ENCODE measurements around the gene CEP57L1. TPM values are rescaled to one million over a fixed set of nuclear protein-coding genes. Genes with fewer than 3 reads are reported as not detected.
"Not testable (repeated sequence)": the region's sequence is repeated elsewhere in the genome, so short reads cannot be mapped to it uniquely, and the experiment has no call there.

CEP57L1 gene
- total RNA-seq, 2 experiments from 2014 or later, result 23.0 to 27.8 TPM

DNA sequence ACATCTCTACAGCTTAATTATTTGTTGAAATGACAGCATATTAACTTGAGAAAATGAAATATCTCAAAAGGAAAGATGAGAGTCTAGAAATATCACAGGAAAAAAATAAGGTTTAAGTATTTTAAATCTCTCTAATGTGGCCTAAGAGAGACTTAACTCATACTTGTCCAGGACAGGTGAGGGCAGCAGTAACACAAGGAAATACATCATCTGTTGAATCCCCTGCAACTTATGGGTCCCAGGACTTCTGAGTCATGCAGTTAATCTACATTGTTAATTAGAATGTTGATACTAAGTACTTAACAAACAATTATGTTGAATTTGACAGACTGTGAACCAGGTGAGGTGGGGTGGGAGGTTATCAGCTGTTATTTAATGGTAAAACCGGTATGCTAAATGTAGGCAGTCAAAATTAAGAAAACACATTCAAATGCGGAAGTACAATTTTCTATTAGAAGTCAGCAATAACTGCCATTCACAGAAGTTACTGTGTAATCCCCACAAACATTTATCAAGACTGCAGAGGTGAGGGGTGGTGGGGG, 87.9 kb downstream of the CEP57L1 start:
- Mint-ChIP-seq H3K27ac (no peak overlapping the region), H3K9me3 (no peaks in the 10 kb centered on the region), H3K4me1 (ENCODE audit: low read depth) (peaks cover 2% of the 10 kb centered on the region), H3K36me3 (no peaks in the 10 kb centered on the region), H3K27me3 (peaks cover 26% of the 10 kb centered on the region), H3K4me3 (no peak overlapping the region)
- POLR2A ChIA-PET, result no interaction called here
- intact Hi-C loops (cut with micrococcal nuclease), result loop anchor here (10.0 kb wide), 2 partner anchors 512 to 852 kb away; partner anchors contain the start of genes AK9 and FIG4
- no peak for DNase-seq
- CTCF ChIA-PET, result interaction anchor here (0.7 to 1.9 kb wide), 3 partner anchors 129 to 200 kb away, joined by 3 to 11 read pairs (median 7); no protein-coding TSS in a partner anchor

DNA sequence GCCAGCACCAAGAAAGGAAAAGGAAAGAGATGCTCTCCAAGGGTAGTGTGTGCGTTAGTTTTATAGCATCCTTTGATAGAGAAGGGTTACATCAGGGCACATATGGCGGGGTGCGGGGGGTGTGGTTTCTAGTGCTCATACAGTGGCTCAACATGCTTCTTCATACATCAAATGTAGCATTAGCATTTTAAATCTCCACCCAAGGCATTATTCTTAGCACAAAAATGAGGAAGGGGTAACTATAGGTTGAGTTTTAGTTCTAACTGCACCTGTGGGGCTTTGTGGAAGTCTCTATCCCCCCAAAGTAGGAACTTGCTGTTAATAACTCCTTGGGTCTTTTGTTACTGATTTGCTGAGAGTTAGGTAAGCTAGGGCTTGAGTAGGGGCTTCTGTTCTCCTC, 89.3 kb downstream of the CEP57L1 start:
- H3K4me3 Mint-ChIP-seq, result no peak overlapping the region
- ChIA-PET CTCF (interaction anchor here (0.6 to 1.2 kb wide), 2 partner anchors 198 to 199 kb away, joined by 3 to 11 read pairs; partner anchors contain the start of gene CD164), POLR2A (no interaction called here)
- intact Hi-C loops (cut with micrococcal nuclease), result loop anchor here (5.0 to 10.0 kb wide), 4 partner anchors 258 to 850 kb away; partner anchors contain the start of genes AK9, FIG4, MICAL1 and PPIL6
- peaks cover 2% of the 10 kb centered on the region for H3K4me1 Mint-ChIP-seq (ENCODE audit: low read depth)
- H3K27me3 Mint-ChIP-seq, result peaks cover 21% of the 10 kb centered on the region
- DNase-seq, result no peak
- H3K36me3 Mint-ChIP-seq, result no peaks in the 10 kb centered on the region
- H3K27ac Mint-ChIP-seq, result no peak overlapping the region
- no peaks in the 10 kb centered on the region for H3K9me3 Mint-ChIP-seq

DNA sequence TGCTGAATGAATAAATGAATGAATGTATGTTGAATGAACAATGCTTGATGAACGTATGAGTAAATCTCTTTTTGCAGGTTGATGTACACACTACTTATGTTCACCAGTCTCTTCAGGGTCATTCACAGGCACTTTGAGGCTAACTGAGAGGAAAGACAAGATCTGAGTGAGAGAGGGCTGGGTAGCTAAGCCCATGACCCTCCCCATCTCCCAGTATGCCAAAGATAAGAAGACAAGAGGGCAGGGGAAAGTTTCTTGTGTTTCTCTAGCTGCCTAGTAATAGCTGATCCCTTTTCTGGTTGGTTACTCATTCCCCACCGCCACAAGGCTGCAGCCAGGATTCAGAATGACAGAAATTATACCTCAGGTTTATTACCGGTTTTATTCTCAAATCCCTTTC, 90.7 kb downstream of the CEP57L1 start:
- Mint-ChIP-seq H3K27ac (no peak overlapping the region), H3K4me1 (ENCODE audit: low read depth) (peaks cover 2% of the 10 kb centered on the region), H3K36me3 (peaks cover 4% of the 10 kb centered on the region), H3K4me3 (no peak overlapping the region), H3K27me3 (peaks cover 21% of the 10 kb centered on the region), H3K9me3 (peaks cover 7% of the 10 kb centered on the region)
- CTCF ChIA-PET, result interaction anchor here (0.7 to 5.0 kb wide), 3 partner anchors 9 to 198 kb away, joined by 3 to 139 read pairs (median 3); partner anchors contain the start of gene CD164
- intact Hi-C loops (cut with micrococcal nuclease), result loop anchor here (5.0 to 10.0 kb wide), 4 partner anchors 256 to 849 kb away; partner anchors contain the start of genes AK9, FIG4, MICAL1 and PPIL6
- peak; percentile 34 for DNase-seq
- POLR2A ChIA-PET, result interaction anchor here (1.2 kb wide), 1 partner anchor 196 kb away, joined by 5 read pairs; the partner anchor contains the start of gene CD164

DNA sequence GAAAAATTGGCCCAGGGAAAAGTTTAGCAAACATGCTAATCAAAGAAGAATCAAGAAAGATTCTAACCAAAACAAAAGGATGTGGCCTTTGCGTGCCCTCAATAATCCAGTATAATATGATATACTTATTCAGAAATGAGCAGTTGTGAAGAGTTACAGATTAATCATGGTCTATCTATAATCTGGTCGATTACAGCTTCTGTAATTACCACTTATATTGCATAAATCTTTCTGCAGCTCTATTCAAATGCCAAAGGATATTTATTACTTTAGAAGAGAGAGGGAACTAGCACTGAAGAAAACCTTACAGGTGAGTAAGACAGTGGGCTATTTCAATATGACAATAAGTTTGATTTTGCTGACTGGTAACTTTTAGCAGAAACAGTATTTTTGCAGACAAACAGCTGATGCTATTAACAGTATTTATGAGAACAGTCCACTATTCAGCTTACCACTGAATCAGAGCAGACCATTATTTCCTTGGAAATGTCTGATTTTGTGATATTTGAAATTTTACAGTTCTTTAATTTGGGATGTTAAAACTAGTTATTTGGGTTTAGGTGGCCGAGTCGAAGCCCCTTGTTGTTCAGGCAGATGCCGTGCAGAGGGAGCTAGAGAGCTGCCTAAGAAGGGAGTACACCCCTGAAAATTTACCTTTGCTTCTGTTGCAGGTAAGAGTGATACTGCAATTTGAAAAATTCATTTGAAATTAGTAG, 92.2 kb downstream of the CEP57L1 start:
- Mint-ChIP-seq H3K4me3 (no peak overlapping the region), H3K27ac (no peak overlapping the region), H3K9me3 (peaks cover 22% of the 10 kb centered on the region), H3K36me3 (peaks cover 15% of the 10 kb centered on the region), H3K4me1 (ENCODE audit: low read depth) (peaks cover 2% of the 10 kb centered on the region), H3K27me3 (peaks cover 19% of the 10 kb centered on the region)
- POLR2A ChIA-PET, result interaction anchor here (1.3 to 1.4 kb wide), 2 partner anchors 186 to 195 kb away, joined by 3 to 7 read pairs; partner anchors contain the start of gene CD164
- intact Hi-C loops (cut with micrococcal nuclease), result loop anchor here (1.0 to 10.0 kb wide), 5 partner anchors 196 to 847 kb away; partner anchors contain the start of genes AK9, FIG4, MICAL1 and PPIL6
- CTCF ChIA-PET, result interaction anchor here (0.7 to 5.0 kb wide), 32 partner anchors 8 to 1202 kb away, joined by 3 to 139 read pairs (median 4); partner anchors contain the start of gene CD164
- peak; percentile 69 for DNase-seq

DNA sequence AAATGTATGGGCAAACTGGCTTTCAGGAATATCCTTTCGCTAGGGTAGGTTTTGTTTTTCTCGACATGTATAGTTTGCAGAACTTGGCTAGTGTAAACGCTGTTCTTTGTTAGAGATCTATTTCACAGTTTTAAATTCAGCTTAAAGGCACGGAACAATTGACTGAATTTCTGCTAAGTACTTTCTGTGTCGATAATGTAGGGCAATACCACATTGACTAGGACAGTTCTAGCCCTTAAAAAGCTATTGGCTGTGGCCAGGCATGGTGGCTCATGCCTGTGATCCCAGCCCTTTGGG, 92.8 kb downstream of the CEP57L1 start:
- H3K27me3 Mint-ChIP-seq, result peaks cover 18% of the 10 kb centered on the region
- H3K9me3 Mint-ChIP-seq, result peaks cover 26% of the 10 kb centered on the region
- ChIA-PET CTCF (interaction anchor here (0.7 to 5.0 kb wide), 29 partner anchors 8 to 1202 kb away, joined by 3 to 139 read pairs (median 4); partner anchors contain the start of gene CD164), POLR2A (interaction anchor here (0.7 to 1.4 kb wide), 3 partner anchors 185 to 196 kb away, joined by 3 to 7 read pairs (median 3); partner anchors contain the start of gene CD164)
- peaks cover 16% of the 10 kb centered on the region for H3K36me3 Mint-ChIP-seq
- DNase-seq, result no peak
- peaks cover 2% of the 10 kb centered on the region for H3K4me1 Mint-ChIP-seq (ENCODE audit: low read depth)
- H3K27ac Mint-ChIP-seq, result no peak overlapping the region
- intact Hi-C loops (cut with micrococcal nuclease), result loop anchor here (5.0 to 10.0 kb wide), 4 partner anchors 254 to 847 kb away; partner anchors contain the start of genes AK9, FIG4, MICAL1 and PPIL6
- no peak overlapping the region for H3K4me3 Mint-ChIP-seq

DNA sequence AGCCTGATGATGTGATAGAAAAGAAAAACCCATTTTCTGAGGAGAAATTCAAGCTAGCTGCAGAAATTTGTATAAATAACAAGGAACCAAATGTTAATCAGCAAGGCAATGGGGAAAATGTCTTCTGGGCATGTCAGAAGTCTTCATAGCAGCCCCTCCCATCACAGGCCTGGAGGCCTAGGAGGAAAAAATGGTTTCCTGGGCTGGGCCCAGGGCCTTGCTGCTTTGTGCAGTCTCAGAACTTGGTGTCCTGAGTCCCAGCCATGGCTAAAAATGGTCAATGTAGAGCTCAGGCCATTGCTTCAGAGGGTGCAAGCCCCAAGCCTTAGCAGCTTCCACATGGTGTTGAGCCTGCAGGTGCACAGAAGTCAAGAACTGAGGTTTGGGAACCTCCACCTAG, 96.1 kb downstream of the CEP57L1 start:
- intact Hi-C loops (cut with micrococcal nuclease); DNase-seq; POLR2A ChIA-PET: not testable (repeated sequence)

DNA sequence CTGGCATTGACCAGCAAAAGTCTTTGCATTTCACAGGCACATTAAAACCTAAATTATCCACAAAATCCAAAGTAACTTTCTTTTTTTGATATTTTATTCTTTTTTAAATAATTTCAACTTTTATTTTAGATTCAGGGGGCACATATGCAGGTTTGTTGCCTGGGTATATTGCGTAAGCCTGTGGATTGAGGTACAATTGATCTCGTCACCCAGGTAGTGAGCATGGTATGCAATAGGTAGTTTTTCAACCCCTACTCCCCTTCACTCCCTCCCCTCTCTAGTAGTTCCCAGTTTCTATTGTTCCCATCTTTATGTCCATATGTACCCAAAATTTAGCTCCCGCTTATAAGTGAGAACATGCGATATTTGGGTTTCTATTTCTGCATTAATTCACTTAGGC, 97.6 kb downstream of the CEP57L1 start:
- no peak overlapping the region for H3K4me3 Mint-ChIP-seq
- CTCF ChIA-PET, result interaction anchor here (2.8 kb wide), 1 partner anchor 191 kb away, joined by 14 read pairs; no protein-coding TSS in a partner anchor
- DNase-seq, result no peak
- peaks cover 16% of the 10 kb centered on the region for H3K36me3 Mint-ChIP-seq
- peaks cover 3% of the 10 kb centered on the region for H3K27me3 Mint-ChIP-seq
- H3K4me1 Mint-ChIP-seq (ENCODE audit: low read depth), result peaks cover 2% of the 10 kb centered on the region
- no peak overlapping the region for H3K27ac Mint-ChIP-seq
- H3K9me3 Mint-ChIP-seq, result peaks cover 30% of the 10 kb centered on the region
- POLR2A ChIA-PET, result no interaction called here
- intact Hi-C loops (cut with micrococcal nuclease), result no loop called here

More for the DNA sequence above, 96.1 kb downstream of the CEP57L1 start:
- not testable (repeated sequence) for H3K27ac Mint-ChIP-seq; H3K4me1 Mint-ChIP-seq (ENCODE audit: low read depth); H3K27me3 Mint-ChIP-seq; H3K4me3 Mint-ChIP-seq
- Mint-ChIP-seq H3K9me3 (peaks cover 30% of the 10 kb centered on the region), H3K36me3 (peaks cover 16% of the 10 kb centered on the region)
- CTCF ChIA-PET, result interaction anchor here (2.8 kb wide), 1 partner anchor 193 kb away, joined by 14 read pairs; no protein-coding TSS in a partner anchor

DNA sequence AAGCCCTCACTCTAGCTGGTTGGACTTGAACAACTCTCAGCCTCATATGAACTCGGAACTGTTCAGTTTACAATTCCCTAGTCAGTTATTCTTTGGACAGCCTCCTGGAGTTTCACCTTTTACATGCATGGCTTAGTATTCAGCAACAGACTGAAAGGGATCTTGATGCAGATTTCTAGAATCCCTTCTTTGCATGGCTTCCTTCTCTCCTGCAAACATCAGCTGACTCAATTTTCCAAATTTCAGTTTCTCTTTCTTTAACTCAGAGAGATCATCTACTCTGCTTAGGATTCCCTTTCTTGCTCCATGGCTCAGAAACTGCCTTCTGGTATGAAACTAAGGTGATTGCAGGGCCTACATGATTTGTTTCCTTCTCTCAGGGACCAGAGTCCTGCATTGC, 99.6 kb downstream of the CEP57L1 start:
- ChIA-PET POLR2A (no interaction called here), CTCF (interaction anchor here (0.7 to 0.8 kb wide), 2 partner anchors 9 to 188 kb away, joined by 3 to 4 read pairs; no protein-coding TSS in a partner anchor)
- peaks cover 16% of the 10 kb centered on the region for H3K36me3 Mint-ChIP-seq
- H3K27ac Mint-ChIP-seq, result no peak overlapping the region
- H3K4me3 Mint-ChIP-seq, result no peak overlapping the region
- intact Hi-C loops (cut with micrococcal nuclease), result no loop called here
- no peak for DNase-seq
- H3K4me1 Mint-ChIP-seq (ENCODE audit: low read depth), result peaks cover 2% of the 10 kb centered on the region
- H3K27me3 Mint-ChIP-seq, result peaks cover 3% of the 10 kb centered on the region
- H3K9me3 Mint-ChIP-seq, result peaks cover 30% of the 10 kb centered on the region

DNA sequence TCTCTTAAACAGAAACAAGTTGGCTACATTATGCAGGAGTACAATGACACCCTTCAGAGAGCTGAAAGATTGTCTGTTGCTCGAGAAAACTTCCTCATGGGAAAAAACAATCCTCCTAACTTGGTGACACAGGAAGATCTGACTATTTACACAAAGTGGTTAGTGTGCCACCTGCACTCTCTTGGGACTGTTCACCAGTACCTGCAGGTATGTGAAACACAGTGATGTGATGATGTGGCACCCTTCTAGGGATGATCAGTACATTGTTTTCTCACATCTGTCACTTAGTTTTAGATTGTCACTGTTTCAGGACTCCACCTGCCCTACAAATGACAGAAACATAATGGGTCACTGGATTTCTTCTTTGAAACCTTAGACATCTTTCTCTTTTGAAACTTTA, 101.8 kb downstream of the CEP57L1 start:
- POLR2A ChIA-PET, result no interaction called here
- H3K36me3 Mint-ChIP-seq, result peaks cover 5% of the 10 kb centered on the region

DNA sequence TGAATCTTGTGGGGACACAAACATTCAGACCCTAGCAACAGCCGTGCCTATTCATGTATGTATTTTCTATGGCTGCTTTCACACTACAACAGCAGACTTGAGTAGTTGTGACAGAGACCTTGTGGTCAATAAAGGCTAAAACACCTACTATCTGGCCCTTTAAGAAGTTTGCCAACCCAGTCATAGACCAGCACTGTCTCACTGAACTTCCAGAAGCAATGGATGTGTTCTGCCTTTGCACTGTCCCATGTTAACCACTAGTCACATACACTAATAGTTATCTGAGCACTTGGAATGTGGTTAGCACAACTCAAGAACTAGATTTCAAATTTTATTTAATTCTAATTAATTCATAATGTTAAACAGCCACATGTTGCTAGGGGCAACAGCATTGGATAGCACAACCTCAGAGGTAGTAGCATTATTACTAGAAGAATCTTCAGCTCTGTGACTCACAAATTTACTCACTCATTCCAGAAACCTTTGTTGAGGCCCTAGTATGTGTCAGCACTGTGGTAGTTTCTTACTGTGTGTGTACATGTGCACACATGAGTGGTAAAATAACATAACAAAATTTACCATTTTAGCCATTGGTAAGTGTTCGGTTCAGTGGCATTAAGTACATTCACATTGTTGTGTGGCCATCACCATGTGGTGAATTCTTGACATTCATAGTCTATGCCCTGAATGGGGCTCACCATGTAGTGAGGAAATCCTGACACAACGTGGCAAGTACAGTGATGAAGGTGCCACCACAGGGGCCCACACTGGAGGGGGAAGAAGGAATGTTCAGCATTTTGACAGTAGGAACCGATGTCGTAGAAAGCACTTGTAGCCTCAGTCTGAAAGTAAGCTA, 107.3 kb downstream of the CEP57L1 start:
- DNase-seq, result peak; percentile 38
- H3K27me3 Mint-ChIP-seq, result no peaks in the 10 kb centered on the region
- no peaks in the 10 kb centered on the region for H3K9me3 Mint-ChIP-seq
- H3K36me3 Mint-ChIP-seq, result no peaks in the 10 kb centered on the region
- ChIA-PET POLR2A (interaction anchor here (0.6 to 1.6 kb wide), 3 partner anchors 171 to 311 kb away, joined by 3 to 8 read pairs (median 4); partner anchors contain the start of gene CD164), CTCF (interaction anchor here (1.4 to 2.4 kb wide), 2 partner anchors 15 to 181 kb away, joined by 4 to 14 read pairs; partner anchors contain the start of gene CD164)
- no peak overlapping the region for H3K4me3 Mint-ChIP-seq
- peaks cover 17% of the 10 kb centered on the region for H3K4me1 Mint-ChIP-seq (ENCODE audit: low read depth)
- intact Hi-C loops (cut with micrococcal nuclease), result loop anchor here (1.0 to 5.0 kb wide), 6 partner anchors 35 to 280 kb away; partner anchors contain the start of genes CEP57L1 and ZBTB24
- H3K27ac Mint-ChIP-seq, result peak overlapping the region; percentile 53

More for the DNA sequence above, 101.8 kb downstream of the CEP57L1 start:
- no peak for DNase-seq
- Mint-ChIP-seq H3K4me3 (no peak overlapping the region), H3K9me3 (peaks cover 12% of the 10 kb centered on the region), H3K27me3 (peaks cover 3% of the 10 kb centered on the region), H3K27ac (no peak overlapping the region), H3K4me1 (ENCODE audit: low read depth) (peaks cover 2% of the 10 kb centered on the region)
- CTCF ChIA-PET, result interaction anchor here (1.0 to 1.5 kb wide), 3 partner anchors 9 to 186 kb away, joined by 5 to 8 read pairs (median 7); no protein-coding TSS in a partner anchor
- intact Hi-C loops (cut with micrococcal nuclease), result no loop called here

DNA sequence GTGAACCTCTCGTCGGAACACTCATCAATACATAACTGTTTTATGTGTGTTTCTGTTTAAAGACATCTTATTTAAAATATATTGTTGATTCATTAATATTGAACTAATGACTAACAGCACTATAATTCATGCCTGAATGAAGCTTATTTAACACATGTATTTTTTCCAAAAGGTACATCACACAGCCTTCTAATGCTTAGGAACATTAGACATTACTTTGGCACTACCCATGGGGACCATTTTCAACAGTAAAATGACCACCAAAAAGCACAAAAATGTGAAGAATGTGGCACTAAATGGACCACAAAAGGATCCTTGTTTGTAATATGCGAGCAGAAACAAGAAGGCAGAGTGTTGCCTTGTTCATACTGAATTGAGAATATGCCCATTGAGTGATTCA, 109.2 kb downstream of the CEP57L1 start:
- Mint-ChIP-seq H3K4me1 (ENCODE audit: low read depth) (peaks cover 17% of the 10 kb centered on the region), H3K36me3 (no peaks in the 10 kb centered on the region), H3K9me3 (no peaks in the 10 kb centered on the region), H3K4me3 (no peak overlapping the region), H3K27me3 (no peaks in the 10 kb centered on the region), H3K27ac (no peak overlapping the region)
- CTCF ChIA-PET, result interaction anchor here (2.4 kb wide), 1 partner anchor 179 kb away, joined by 14 read pairs; the partner anchor contains the start of gene CD164
- POLR2A ChIA-PET, result no interaction called here
- intact Hi-C loops (cut with micrococcal nuclease), result loop anchor here (5.0 kb wide), 2 partner anchors 33 to 278 kb away; partner anchors contain the start of gene ZBTB24
- DNase-seq, result no peak

All from activated CD4-positive, alpha-beta memory T cell treated with anti-CD3 and anti-CD28 coated beads for 36 hours (primary cell).